Measurements from ENCODE around the gene DCDC1.

DNA sequence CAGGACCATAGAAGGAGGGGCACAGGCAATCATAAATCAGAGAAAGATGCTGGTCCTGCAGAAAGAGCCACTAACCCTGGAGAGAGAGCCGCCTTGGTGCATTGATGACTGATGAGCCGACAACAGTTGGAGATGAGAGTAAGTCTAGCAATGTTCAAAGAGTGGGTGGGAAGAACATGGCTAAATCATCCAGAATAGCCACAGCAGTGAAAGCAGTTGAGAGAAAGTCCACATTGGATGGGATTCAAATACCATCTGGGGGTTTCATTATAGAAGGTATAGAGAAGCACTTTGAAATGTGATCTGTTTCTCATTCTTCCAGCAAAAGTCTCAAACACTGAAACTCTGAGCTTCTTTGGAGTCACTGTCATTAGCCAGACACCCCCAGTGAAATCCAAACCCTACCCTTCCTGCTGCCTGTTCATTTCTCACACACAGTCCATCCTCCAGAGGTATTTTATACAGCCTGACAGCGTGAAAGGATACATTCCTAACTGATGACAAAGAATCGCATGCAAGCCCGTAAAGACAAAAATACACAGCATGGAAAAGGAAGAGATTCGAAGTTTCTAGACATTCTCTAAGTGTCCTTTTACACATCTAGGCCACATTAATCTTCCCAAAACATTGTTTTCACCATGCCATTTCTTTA lies 480.3 kb downstream of the DCDC1 start:
- TF ChIP-seq, protein P1, sequence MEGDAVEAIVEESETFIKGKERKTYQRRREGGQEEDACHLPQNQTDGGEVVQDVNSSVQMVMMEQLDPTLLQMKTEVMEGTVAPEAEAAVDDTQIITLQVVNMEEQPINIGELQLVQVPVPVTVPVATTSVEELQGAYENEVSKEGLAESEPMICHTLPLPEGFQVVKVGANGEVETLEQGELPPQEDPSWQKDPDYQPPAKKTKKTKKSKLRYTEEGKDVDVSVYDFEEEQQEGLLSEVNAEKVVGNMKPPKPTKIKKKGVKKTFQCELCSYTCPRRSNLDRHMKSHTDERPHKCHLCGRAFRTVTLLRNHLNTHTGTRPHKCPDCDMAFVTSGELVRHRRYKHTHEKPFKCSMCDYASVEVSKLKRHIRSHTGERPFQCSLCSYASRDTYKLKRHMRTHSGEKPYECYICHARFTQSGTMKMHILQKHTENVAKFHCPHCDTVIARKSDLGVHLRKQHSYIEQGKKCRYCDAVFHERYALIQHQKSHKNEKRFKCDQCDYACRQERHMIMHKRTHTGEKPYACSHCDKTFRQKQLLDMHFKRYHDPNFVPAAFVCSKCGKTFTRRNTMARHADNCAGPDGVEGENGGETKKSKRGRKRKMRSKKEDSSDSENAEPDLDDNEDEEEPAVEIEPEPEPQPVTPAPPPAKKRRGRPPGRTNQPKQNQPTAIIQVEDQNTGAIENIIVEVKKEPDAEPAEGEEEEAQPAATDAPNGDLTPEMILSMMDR (conservative IDR thresholded peaks at IDR 0.05), result no peak
- no peak for TF ChIP-seq EZH2 (IDR thresholded peaks at IDR 0.05; ENCODE audit: low read depth)
